ENCODE measurements around the gene HS2ST1. TPM values are rescaled to one million over a fixed set of nuclear protein-coding genes. Genes with fewer than 3 reads are reported as not detected.

HS2ST1 gene
- total RNA-seq, 1 donor from 2014 or later, result 19.0 TPM

DNA sequence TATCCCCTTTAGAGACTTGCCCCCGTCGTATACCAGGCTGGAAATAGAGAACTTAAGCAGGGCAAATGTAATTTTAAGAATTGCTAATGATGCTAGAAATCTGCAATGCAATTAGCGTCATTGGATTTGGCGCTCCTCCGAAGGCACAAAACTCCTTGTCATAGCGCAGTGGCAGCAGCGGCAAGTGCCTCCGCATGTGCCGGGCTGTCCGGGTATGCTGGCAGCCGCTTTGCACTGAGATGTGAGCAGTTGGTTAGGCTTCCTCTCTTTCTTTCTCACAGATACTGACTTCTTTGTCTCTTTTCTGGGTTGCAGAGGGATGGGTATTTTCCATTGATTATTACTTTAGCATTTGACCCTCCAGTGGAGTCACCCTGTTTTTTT is 220.9 kb downstream of the HS2ST1 start:
- DNase-seq (no peak), ATAC-seq (no peak)
- Histone ChIP-seq H3K9me3 (no peaks in the 10 kb centered on the region), H3K4me3 (no peak overlapping the region), H3K36me3 (no peaks in the 10 kb centered on the region), H3K27me3 (ENCODE audit: low read depth) (no peaks in the 10 kb centered on the region), H3K27ac (no peak overlapping the region), H3K4me1 (peaks cover 14% of the 10 kb centered on the region)
- TF ChIP-seq, protein P1, sequence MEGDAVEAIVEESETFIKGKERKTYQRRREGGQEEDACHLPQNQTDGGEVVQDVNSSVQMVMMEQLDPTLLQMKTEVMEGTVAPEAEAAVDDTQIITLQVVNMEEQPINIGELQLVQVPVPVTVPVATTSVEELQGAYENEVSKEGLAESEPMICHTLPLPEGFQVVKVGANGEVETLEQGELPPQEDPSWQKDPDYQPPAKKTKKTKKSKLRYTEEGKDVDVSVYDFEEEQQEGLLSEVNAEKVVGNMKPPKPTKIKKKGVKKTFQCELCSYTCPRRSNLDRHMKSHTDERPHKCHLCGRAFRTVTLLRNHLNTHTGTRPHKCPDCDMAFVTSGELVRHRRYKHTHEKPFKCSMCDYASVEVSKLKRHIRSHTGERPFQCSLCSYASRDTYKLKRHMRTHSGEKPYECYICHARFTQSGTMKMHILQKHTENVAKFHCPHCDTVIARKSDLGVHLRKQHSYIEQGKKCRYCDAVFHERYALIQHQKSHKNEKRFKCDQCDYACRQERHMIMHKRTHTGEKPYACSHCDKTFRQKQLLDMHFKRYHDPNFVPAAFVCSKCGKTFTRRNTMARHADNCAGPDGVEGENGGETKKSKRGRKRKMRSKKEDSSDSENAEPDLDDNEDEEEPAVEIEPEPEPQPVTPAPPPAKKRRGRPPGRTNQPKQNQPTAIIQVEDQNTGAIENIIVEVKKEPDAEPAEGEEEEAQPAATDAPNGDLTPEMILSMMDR (IDR thresholded peaks at IDR 0.05), result no peak
- intact Hi-C loops (cut with DNase I), result no loop called here

GRCh38 chr1:87136607-87137341 is 222.3 kb downstream of the HS2ST1 start:
- H3K4me1 ChIP-seq, result peaks cover 19% of the 10 kb centered on the region
- no peak overlapping the region for H3K27ac ChIP-seq
- H3K27me3 ChIP-seq (ENCODE audit: low read depth), result no peaks in the 10 kb centered on the region
- TF ChIP-seq, protein P1 (IDR thresholded peaks at IDR 0.05), result no peak
- no peaks in the 10 kb centered on the region for H3K9me3 ChIP-seq
- H3K4me3 ChIP-seq, result no peak overlapping the region
- DNase-seq, result no peak
- no peaks in the 10 kb centered on the region for H3K36me3 ChIP-seq
- ATAC-seq, result no peak
- intact Hi-C loops (cut with DNase I), result no loop called here

DNA sequence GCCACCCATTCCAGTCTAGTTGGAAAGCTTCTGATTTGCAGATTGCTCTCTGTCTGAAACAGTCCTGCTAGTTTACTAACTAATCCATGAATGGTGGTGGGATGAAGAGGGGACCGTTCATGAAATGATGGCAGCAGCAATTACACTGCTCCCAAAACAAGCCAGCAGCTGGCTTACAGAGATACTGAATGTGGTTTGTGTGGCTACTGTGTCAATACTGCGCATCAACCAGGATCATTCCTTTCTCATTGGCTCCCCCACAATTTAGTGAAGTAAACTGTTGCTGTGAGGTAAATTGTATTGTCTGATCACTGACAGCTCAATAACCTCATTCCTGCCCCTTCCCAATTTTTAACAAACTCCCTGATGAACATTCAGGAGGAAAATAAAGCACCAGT is 222.9 kb downstream of the HS2ST1 start:
- intact Hi-C loops (cut with DNase I), result no loop called here
- DNase-seq (no peak), ATAC-seq (no peak)
- no peak overlapping the region for H3K27ac ChIP-seq
- no peak overlapping the region for H3K4me3 ChIP-seq
- H3K36me3 ChIP-seq, result no peaks in the 10 kb centered on the region
- TF ChIP-seq, protein P1 (IDR thresholded peaks at IDR 0.05), result no peak
- H3K27me3 ChIP-seq (ENCODE audit: low read depth), result no peaks in the 10 kb centered on the region
- no peaks in the 10 kb centered on the region for H3K9me3 ChIP-seq
- H3K4me1 ChIP-seq, result peaks cover 14% of the 10 kb centered on the region

- H3K27ac ChIP-seq, result no peak overlapping the region
- peaks cover 4% of the 10 kb centered on the region for H3K4me1 ChIP-seq
- TF ChIP-seq, protein P1 (IDR thresholded peaks at IDR 0.05), result no peak
- H3K9me3 ChIP-seq, result no peaks in the 10 kb centered on the region
- H3K4me3 ChIP-seq, result no peak overlapping the region
- H3K36me3 ChIP-seq, result no peaks in the 10 kb centered on the region
- H3K27me3 ChIP-seq (ENCODE audit: low read depth), result no peaks in the 10 kb centered on the region
- intact Hi-C loops (cut with DNase I), result no loop called here
- ATAC-seq (peak; percentile 40 to 49), DNase-seq (no peak)
Measured at GRCh38 chr1:87140831-87141540, 226.6 kb downstream of the HS2ST1 start.

DNA sequence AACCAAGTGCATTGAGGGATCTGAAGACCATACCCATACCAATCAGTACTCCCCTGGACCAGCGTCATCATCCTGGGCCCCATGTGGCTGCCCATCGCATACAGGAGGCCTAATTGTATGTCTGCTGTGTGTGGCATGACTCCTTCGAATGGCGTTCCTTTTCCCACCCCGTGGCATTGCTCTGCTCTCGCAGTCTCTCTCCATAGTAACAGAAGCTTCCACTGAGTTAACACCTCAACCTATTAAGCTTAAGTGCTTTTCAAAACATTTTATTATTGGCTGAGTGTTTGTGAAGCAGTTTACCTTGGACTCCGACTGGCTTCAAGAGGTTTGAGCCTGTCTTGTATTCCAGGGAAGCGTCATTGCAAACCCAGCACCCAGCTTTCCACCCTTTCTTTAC is 227.1 kb downstream of the HS2ST1 start:
- Histone ChIP-seq H3K27me3 (ENCODE audit: low read depth) (no peaks in the 10 kb centered on the region), H3K27ac (no peak overlapping the region), H3K36me3 (no peaks in the 10 kb centered on the region), H3K4me1 (peaks cover 4% of the 10 kb centered on the region), H3K4me3 (no peak overlapping the region), H3K9me3 (no peaks in the 10 kb centered on the region)
- DNase-seq, result no peak
- ATAC-seq, result peak; percentile 82 to 93
- intact Hi-C loops (cut with DNase I), result no loop called here
- TF ChIP-seq, protein P1 (IDR thresholded peaks at IDR 0.05), result no peak
